ENCODE measurements around the gene BRME1.
A peak's percentile ranks its signal among the peaks of the same experiment; 100 is the strongest.

BRME1 gene

DNA sequence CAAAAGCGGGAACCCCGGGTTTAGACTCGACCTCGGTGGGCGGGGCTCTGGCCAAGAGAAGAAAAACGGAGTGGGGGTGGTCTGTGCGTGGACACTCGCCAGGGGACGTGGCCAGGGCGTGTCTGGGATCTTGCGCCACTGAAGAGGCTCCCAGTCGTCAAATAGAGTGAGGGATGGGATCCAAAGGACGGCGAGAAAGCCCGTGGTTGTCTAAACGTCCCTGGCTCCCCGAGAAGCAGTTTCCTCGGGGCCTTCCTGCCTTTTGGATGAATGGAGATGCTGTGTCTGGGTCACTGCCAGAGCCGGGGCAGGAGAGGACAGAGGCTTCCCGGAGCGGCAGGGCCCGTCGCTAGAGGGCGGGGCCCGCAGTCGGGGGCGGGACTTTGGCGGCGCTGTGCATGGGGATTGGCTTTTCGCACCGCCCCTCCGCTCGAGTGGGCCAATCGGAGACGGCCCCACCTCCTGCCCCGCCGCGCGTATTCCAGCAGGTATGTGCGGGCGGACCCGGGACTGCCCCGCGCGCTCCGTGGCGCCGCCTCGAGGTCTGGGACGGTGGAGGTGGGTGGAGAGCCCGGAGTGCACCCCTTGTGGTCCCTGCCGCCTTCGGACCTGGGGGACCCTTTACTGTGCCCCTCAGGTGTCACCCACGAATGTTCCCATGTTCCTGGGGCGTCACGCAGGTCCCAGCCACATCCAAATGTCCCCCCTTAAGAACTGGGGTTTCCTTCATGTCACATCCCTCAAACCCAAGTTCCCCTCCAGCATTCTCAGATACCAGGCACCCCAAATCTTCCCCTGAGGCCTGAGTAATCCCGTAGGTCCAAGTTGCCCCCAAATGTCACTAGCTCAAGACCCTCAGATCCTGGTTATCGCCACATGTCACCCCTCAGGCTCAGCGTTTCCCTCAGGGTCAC, 72.3 kb downstream of the BRME1 start:
- peak in 55 of 58 donors; percentile 13 to 94 (median 76) for DNase-seq

Data from anterior cingulate cortex (tissue), 58 donors.